MG63 (cell line): ENCODE results near the gene TMCO6. TPM values are rescaled to one million over a fixed set of nuclear protein-coding genes. Genes with fewer than 3 reads are reported as not detected.

Experiments used
- DNase-seq: peaks from one replicate; pipeline ENCODE4 v3.0.0-alpha.2; 2020
- H3K27me3 ChIP-seq: fragments of 250-450 bp; sonication (Bioruptor Pico); 2 replicates; pipeline ENCODE4 v1.5.1; 2020; ENCODE audit warnings: mild to moderate bottlenecking, moderate library complexity
- H3K36me3 ChIP-seq: fragments of 250-450 bp; sonication (Bioruptor Pico); 2 replicates; pipeline ENCODE4 v1.5.1; 2020; ENCODE audit warnings: mild to moderate bottlenecking, moderate library complexity
- H3K4me3 ChIP-seq: fragments of 250-450 bp; sonication (Bioruptor Pico); 2 replicates; pipeline ENCODE4 v1.5.1; 2020; ENCODE audit warnings: mild to moderate bottlenecking, moderate library complexity
- H3K9me3 ChIP-seq: fragments of 250-450 bp; sonication (Bioruptor Pico); 2 replicates; pipeline ENCODE4 v1.5.1; 2020; ENCODE audit warnings: mild to moderate bottlenecking, moderate library complexity
- total RNA-seq: library from RNA; depleted of rRNA; stranded (reverse); fragments of >200 nt; shearing (Covaris generic); gene quantifications from 2 replicates; pipeline ENCODE4 v1.2.3, GENCODE V29; 2014; ENCODE audit warnings: low replicate concordance; rRNA removed

TMCO6 gene
- total RNA-seq, 1 experiment from 2014 or later = 5.5 TPM

DNA sequence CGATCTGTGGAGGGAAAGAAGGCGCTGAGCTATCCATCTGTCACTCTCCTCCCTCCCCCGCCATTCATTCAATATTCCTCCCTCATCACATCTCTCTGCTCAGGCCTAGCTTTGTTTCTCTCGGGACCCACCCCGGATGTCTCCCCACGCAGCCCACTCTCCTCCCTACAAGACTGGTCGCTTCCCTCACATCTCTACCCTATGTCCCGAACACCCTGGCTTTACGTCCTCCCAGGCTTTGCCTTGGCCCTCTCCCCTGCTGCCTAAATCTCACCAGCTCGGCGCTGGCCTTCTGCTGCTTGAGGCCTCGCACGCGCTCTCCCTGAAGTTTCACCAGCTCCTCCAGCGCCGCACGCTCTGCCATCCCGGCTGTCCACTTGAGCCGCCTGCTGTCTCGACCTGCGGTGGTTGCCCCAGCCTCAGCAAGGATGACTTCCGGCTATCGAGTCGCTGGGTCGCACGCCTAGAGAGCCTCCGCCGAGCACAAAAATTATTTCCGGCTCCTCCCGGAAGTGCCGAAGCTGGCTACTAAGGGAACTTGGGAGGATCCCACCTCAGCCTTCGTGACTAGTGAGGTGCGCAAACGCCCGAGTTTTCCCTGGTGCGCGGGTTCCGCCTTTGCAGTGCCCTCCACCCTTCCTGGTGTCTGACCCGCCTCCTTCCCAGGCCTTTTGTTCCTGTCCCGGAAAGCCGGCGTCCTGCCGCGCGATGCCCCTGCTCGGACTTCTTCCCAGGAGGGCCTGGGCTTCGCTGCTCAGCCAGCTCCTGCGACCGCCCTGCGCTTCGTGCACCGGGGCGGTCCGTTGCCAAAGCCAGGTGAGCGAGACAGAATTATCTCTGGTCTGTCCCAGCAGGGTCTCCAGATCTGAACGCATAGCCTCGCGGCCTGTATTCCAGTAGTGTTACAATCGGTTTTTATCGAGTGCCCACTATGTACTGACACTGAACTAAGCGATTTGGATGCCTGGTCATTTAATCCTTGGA is 52.0 kb downstream of the TMCO6 start, which contains the start of the genes HARS1 and HARS2:
TSS of gene HARS1 (minus strand) at position 430 of the 984 bp plus-strand sequence. CDS start at position 364, 66 bp downstream.
TSS of gene HARS2 (plus strand) at position 515 of the 984 bp plus-strand sequence. CDS start at position 709, 194 bp downstream.
- peak; percentile 99 for DNase-seq
- Histone ChIP-seq H3K36me3 (peaks cover 74% of the 10 kb centered on the region), H3K9me3 (no peaks in the 10 kb centered on the region), H3K27me3 (no peaks in the 10 kb centered on the region), H3K4me3 (peak within 1 kb of the TSS; percentile 85)

DNA sequence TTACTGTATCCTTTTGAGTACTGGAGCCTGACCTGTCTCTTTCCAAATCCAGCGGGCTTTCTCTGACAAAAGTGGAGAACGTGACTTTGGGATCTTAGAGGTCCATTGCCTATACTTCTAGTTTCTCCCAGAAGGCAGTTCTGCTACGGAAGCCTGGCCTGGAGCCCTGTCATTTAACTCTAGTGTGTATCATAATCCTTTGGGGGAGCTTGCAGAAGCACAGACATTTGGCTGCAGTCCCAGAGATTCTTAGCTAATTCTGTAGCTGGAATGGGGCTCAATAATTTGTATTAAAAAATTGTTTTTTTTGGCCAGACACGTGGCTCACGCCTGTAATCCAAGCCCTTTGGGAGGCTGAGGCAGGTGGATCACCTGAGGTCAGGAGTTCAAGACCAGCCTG is 55.0 kb downstream of the TMCO6 start:
- no peak for DNase-seq
- H3K36me3 ChIP-seq = peaks cover 79% of the 10 kb centered on the region

More for the DNA sequence above, 55.0 kb downstream of the TMCO6 start:
- Histone ChIP-seq H3K9me3 (no peaks in the 10 kb centered on the region), H3K27me3 (no peaks in the 10 kb centered on the region), H3K4me3 (no peak overlapping the region)

Other genes with a start within 250 kb of the TMCO6 start
- gene ANKHD1, start 237.6 kb upstream of the TMCO6 start, total RNA-seq = 38.6 and 72.6 TPM in 2 replicates
- gene EIF4EBP3, start 91.8 kb upstream of the TMCO6 start, total RNA-seq = 4.0 and 4.5 TPM in 2 replicates
- 62.1 and 92.9 TPM in 2 replicates for gene SRA1, start 82.0 kb upstream of the TMCO6 start, total RNA-seq
- gene APBB3, start 74.9 kb upstream of the TMCO6 start, total RNA-seq = 7.2 and 12.5 TPM in 2 replicates
- 21.7 and 24.8 TPM in 2 replicates for gene SLC35A4, start 74.6 kb upstream of the TMCO6 start, total RNA-seq
- gene CD14, start 6.3 kb upstream of the TMCO6 start, total RNA-seq = 0.49 and 2.6 TPM in 2 replicates
- gene NDUFA2, start 8.2 kb downstream of the TMCO6 start, total RNA-seq = 86.0 and 94.5 TPM in 2 replicates
- gene IK, start 8.4 kb downstream of the TMCO6 start, total RNA-seq = 53.6 and 96.7 TPM in 2 replicates
- gene WDR55, start 25.5 kb downstream of the TMCO6 start, total RNA-seq = 28.8 and 38.9 TPM in 2 replicates
- 0.94 TPM in 1 of 2 replicates, not detected in the other for gene DND1, start 34.1 kb downstream of the TMCO6 start, total RNA-seq
- 96.9 and 116 TPM in 2 replicates for gene HARS1, start 51.9 kb downstream of the TMCO6 start, total RNA-seq
- gene HARS2, start 52.0 kb downstream of the TMCO6 start, total RNA-seq = 41.8 and 50.1 TPM in 2 replicates
- 72.7 and 90.9 TPM in 2 replicates for gene ZMAT2, start 61.0 kb downstream of the TMCO6 start, total RNA-seq
- gene PCDHA1, start 146.7 kb downstream of the TMCO6 start, total RNA-seq = 0.10 TPM in 1 of 2 replicates, not detected in the other
- gene PCDHA2, start 155.4 kb downstream of the TMCO6 start, total RNA-seq = 0.44 TPM in 1 of 2 replicates, not detected in the other
- gene PCDHA3, start 161.6 kb downstream of the TMCO6 start, total RNA-seq = not detected in 2 replicates
- not detected in 2 replicates for gene PCDHA4, start 167.6 kb downstream of the TMCO6 start, total RNA-seq
- gene PCDHA5, start 182.2 kb downstream of the TMCO6 start, total RNA-seq = not detected in 2 replicates
- gene PCDHA6, start 188.5 kb downstream of the TMCO6 start, total RNA-seq = 0.86 TPM in 1 of 2 replicates, not detected in the other
- 0.10 TPM in 1 of 2 replicates, not detected in the other for gene PCDHA7, start 194.8 kb downstream of the TMCO6 start, total RNA-seq
- gene PCDHA8, start 201.7 kb downstream of the TMCO6 start, total RNA-seq = not detected in 2 replicates
- gene PCDHA9, start 208.9 kb downstream of the TMCO6 start, total RNA-seq = not detected in 2 replicates
- not detected in 2 replicates for gene PCDHA10, start 216.4 kb downstream of the TMCO6 start, total RNA-seq
- not detected in 2 replicates for gene PCDHA11, start 229.5 kb downstream of the TMCO6 start, total RNA-seq
- gene PCDHA12, start 235.9 kb downstream of the TMCO6 start, total RNA-seq = not detected in 2 replicates
- gene PCDHA13, start 242.7 kb downstream of the TMCO6 start, total RNA-seq = not detected in 2 replicates